Heart right ventricle (tissue), 16 donors: ENCODE results near the gene TTC7B. TPM values are rescaled to one million over a fixed set of nuclear protein-coding genes. Genes with fewer than 3 reads are reported as not detected.

ENCODE experiments used
- ATAC-seq, 8 donors: fragments of 200-7000 bp; cut with Tn5 transposase; one replicate each; pipeline ENCODE4 v1.9.1; 2020; ENCODE audit warnings: mild to moderate bottlenecking in 8 of 8, moderate library complexity in 8 of 8, moderate number of reproducible peaks in 1 of 8
- DNase-seq, 2 donors: peaks; one replicate each; pipeline ENCODE4 v3.0.0-alpha.2; 2020
- H3K27ac ChIP-seq, 10 donors: fragments of 200-600 bp; sonication (generic) in 2 of 10; one replicate each; pipeline versions ENCODE4 v1.5.0 to v1.8.0; 2020 to 2022; ENCODE audit warnings: mild to moderate bottlenecking in 3 of 10
- H3K27me3 ChIP-seq, 7 donors: fragments of 200-600 bp; one replicate each; pipeline ENCODE4 v1.8.0; 2021 to 2022; ENCODE audit warnings: mild to moderate bottlenecking in 2 of 7
- H3K36me3 ChIP-seq, 9 donors: fragments of 200-600 bp; sonication (generic) in 1 of 9; one replicate each; pipeline versions ENCODE4 v1.5.0 to v1.8.0; 2020 to 2022; ENCODE audit warnings: mild to moderate bottlenecking in 2 of 9
- H3K4me1 ChIP-seq, 9 donors: fragments of 200-600 bp; sonication (generic) in 1 of 9; one replicate each; pipeline versions ENCODE4 v1.5.0 to v1.8.0; 2020 to 2022; ENCODE audit warnings: mild to moderate bottlenecking in 4 of 9
- H3K4me3 ChIP-seq, 10 donors: fragments of 200-600 bp; sonication (generic) in 2 of 10; one replicate each; pipeline versions ENCODE4 v1.5.0 to v1.8.0; 2020 to 2022; ENCODE audit warnings: mild to moderate bottlenecking in 7 of 10, moderate library complexity in 2 of 10
- H3K9me3 ChIP-seq, 11 donors: fragments of 200-600 bp in 10 of 11; sonication (generic) in 2 of 11; one replicate each; pipeline versions ENCODE4 v1.5.0 to v1.8.0; 2013 to 2022; ENCODE audit warnings: mild to moderate bottlenecking in 2 of 11, control low read depth in 1 of 11, moderate library complexity in 1 of 11
- WGBS, 2 donors: extraction: QIAGEN DNeasy Blood & Tissue Kit; methylation state at CpG; one replicate each; pipeline ENCODE4 v1.1.7; 2013; ENCODE audit warnings: inconsistent platforms in 1 of 2; 5-methylcytosine and 5-hydroxymethylcytosine counted together
- intact Hi-C, 10 donors: fragments of 100-400 bp; cut with DNase I; formaldehyde crosslinking; loops; one replicate each; pipeline versions ENCODE4 v1.11.1 to v1.14.2; 2022
- polyA plus RNA-seq, 2 donors: library from polyadenylated mRNA; stranded (reverse); fragments of 200-250 nt; gene quantifications; one replicate each; pipeline ENCODE4 v1.2.3, GENCODE V29; 2013
- total RNA-seq, 10 donors: library from RNA; stranded (reverse); fragmentation: NEBNext Ultra II Directional in 3 of 10; extraction: Animal tissue kit (Norgen Biotek cat#: 25700) in 3 of 10; gene quantifications; one replicate each; pipeline versions ENCODE4 v1.2.1 to v1.2.4, GENCODE V29; 2021 to 2023
- TF ChIP-seq, protein P1 (sequence below), 9 donors: fragments of 200-600 bp; sonication (generic) in 2 of 9; IDR thresholded peaks; one replicate each; pipeline versions ENCODE4 v1.5.0 to v1.8.0; 2021 to 2022; ENCODE audit warnings: antibody characterized with exemption in 9 of 9, mild to moderate bottlenecking in 5 of 9, moderate library complexity in 1 of 9
- donor health status: Arrhythmogenic right ventricular cardiomyopathy.
- donor health status: ischemic (EF 13 %, LVEDD 7.1; RV severe dilation, severe dysfunction).
- donor health status: healthy with polysubstance abuse.
- donor health status: DM: no; HTN: yes; CAD: no.
- donor health status: DM: no; HTN: no; CAD: no.
- donor health status: ischemic (EF 25% LVEDD 6.9; RV normal size, moderate dysfunction).
- donor health status: ischemic (EF 25% LVEDD 5.7; RV mildly dilated, moderate dysfunction).
- donor health status: healthy.
- donor health status: DM: yes; HTN: yes; CAD: no.
- donor health status: Ischemic cardiomyopathy.
- donor health status: ischemic (EF 35%, LVEDD 5.7; RV mildly dilated, moderate dysfunction).
- donor health status: nonischemic (EF 11% LVEDD 7.7; RV severe dilation, severe dysfunction).
- donor health status: DM: yes; HTN: yes; CAD: no.
- donor health status: PGD.
- donor health status: ischemic (EF 29% LVEDD 5.4; RV normal size, mild dysfunction).
- donor health status: nonischemic (EF 23%, LVEDD 6.1; RV moderate dilation, normal function).

TTC7B gene
- total and polyA plus RNA-seq, 12 donors: 23.0 to 79.4 (median 65.5) TPM

DNA sequence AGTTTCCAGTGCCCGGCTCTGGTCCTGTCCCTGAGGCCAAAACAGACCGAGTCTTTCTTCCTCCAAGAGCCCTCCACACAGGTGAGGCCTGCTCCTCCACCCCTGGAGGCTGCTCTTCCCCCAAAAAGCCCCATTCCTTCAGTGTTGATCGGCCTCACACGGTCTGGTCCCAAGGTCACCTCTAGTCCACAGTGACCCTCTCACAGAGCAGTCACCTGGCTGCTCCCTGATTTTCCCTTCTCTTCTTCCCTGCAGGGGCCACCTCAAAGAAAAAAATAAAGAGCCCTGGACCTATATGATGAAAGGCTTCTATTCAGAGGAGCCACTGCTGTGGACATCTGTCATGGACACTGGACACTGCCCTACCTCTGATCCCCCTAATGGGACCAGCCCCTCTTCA is 42.5 kb downstream of the TTC7B start:
- 74 to 90% methylated on average over 4 of the region's 4 CpGs for WGBS, 2 donors
- Histone ChIP-seq H3K27ac (peak overlapping the region in 1 of 10 donors; percentile 55), H3K27me3 (no peaks in the 10 kb centered on the region), H3K4me3 (no peak overlapping the region), H3K4me1 (no peaks in the 10 kb centered on the region), H3K36me3 (peaks cover 0 to 93% (median 24%) of the 10 kb centered on the region in 9 donors), H3K9me3 (peaks cover 0 to 9% (median 0%) of the 10 kb centered on the region in 11 donors)
- DNase-seq (no peak), ATAC-seq (peak in 2 of 8 donors; percentile 42 to 49)
- intact Hi-C loops: no loop called here
- TF ChIP-seq, protein P1, sequence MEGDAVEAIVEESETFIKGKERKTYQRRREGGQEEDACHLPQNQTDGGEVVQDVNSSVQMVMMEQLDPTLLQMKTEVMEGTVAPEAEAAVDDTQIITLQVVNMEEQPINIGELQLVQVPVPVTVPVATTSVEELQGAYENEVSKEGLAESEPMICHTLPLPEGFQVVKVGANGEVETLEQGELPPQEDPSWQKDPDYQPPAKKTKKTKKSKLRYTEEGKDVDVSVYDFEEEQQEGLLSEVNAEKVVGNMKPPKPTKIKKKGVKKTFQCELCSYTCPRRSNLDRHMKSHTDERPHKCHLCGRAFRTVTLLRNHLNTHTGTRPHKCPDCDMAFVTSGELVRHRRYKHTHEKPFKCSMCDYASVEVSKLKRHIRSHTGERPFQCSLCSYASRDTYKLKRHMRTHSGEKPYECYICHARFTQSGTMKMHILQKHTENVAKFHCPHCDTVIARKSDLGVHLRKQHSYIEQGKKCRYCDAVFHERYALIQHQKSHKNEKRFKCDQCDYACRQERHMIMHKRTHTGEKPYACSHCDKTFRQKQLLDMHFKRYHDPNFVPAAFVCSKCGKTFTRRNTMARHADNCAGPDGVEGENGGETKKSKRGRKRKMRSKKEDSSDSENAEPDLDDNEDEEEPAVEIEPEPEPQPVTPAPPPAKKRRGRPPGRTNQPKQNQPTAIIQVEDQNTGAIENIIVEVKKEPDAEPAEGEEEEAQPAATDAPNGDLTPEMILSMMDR (IDR thresholded peaks at IDR 0.05): no peak

DNA sequence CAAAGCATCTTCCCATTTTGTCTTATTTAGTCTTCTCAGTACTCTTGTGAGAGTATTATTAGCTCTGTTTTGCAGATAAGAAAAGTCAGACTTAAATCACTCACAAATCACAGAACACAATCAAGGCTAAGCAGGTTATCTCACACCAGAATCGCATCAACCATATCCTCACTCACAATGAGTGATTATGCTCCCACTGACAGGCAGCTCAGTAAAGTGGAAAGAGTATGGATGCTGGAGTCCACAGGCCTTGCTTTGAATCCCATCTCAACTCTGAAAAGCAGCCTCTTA is 43.1 kb downstream of the TTC7B start:
- Histone ChIP-seq H3K27me3 (no peaks in the 10 kb centered on the region), H3K9me3 (peaks cover 0 to 14% (median under 1%) of the 10 kb centered on the region in 11 donors), H3K4me3 (no peak overlapping the region), H3K4me1 (no peaks in the 10 kb centered on the region), H3K27ac (no peak overlapping the region), H3K36me3 (peaks cover 0 to 87% (median 24%) of the 10 kb centered on the region in 9 donors)
- TF ChIP-seq, protein P1 (IDR thresholded peaks at IDR 0.05): no peak
- no peak for ATAC-seq
- DNase-seq: no peak
- intact Hi-C loops: no loop called here
- WGBS, 2 donors: 59 to 60% methylated on average over 1 of the region's 1 CpG

DNA sequence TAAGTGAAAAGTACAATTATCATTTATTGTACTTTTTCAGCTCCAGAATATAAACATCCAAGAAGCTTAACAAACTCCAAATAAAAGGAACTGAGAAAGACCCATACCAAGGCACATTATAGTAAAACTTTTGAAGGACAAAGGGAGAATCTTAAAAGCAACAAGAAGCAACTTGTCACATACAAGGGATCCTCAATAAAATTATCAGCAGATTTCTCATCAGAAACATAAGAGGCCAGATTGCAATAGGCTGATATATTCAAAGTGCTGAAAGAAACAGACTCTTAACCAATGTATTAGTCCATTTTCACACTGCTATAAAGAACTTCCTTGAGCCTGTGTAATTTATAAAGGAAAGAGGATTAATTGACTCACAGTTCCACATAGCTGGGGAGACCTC is 48.3 kb downstream of the TTC7B start:
- no peak overlapping the region for H3K27ac ChIP-seq
- TF ChIP-seq, protein P1 (IDR thresholded peaks at IDR 0.05): no peak
- no peak overlapping the region for H3K4me3 ChIP-seq
- ATAC-seq: no peak
- H3K4me1 ChIP-seq: no peaks in the 10 kb centered on the region
- H3K9me3 ChIP-seq: peaks cover 0 to 53% (median 28%) of the 10 kb centered on the region in 11 donors
- H3K36me3 ChIP-seq: peaks cover 0 to 82% (median 31%) of the 10 kb centered on the region in 9 donors
- no peak for DNase-seq
- H3K27me3 ChIP-seq: no peaks in the 10 kb centered on the region
- intact Hi-C loops: no loop called here

DNA sequence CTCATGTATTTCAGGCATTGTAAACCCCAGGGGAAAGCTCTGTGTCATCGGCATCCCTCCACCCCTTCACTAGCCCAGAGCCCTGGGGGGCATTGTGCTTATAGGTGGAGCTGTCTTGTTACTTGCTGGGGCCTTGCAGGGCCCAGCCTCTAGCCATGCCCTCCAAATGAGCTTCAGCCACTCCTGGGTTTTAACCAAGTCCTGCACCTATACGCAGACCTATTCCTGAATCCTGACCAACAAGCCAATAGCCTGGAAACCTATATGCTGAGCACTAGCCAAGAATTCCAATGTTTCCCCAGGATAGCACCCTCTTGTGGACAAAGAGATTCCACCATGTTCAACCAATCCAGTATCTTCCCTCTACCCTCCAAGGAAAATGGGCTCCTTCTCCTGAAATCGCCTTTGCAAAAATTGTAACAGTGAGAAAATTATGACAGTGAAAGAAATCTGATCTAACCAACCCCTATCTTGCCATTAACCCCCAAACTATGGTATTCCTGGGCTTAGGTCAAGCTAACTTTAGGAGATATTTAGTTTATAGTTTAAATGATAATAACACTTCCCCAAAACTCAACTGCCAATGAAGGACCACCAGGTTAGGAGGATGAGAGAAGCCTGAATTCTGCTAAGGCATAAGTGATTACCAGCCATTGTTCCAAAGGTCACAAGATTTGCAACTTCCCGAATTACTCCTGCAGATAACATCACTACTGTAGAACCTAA is 55.5 kb downstream of the TTC7B start:
- intact Hi-C loops: loop anchor here in 3 of 10 donors (2.0 to 5.0 kb wide), 5 partner anchors 42 to 458 kb away; no protein-coding TSS in a partner anchor
- 80 to 87% methylated on average over 4 of the region's 4 CpGs for WGBS, 2 donors

More for the DNA sequence above, 55.5 kb downstream of the TTC7B start:
- DNase-seq (no peak), ATAC-seq (no peak)
- TF ChIP-seq, protein P1 (IDR thresholded peaks at IDR 0.05): peak; percentile 5 to 67 (median 55)
- Histone ChIP-seq H3K27me3 (no peaks in the 10 kb centered on the region), H3K4me3 (no peak overlapping the region), H3K27ac (peak overlapping the region in 8 of 10 donors; percentile 91 to 98 (median 94)), H3K4me1 (peaks cover 4 to 34% (median 24%) of the 10 kb centered on the region in 9 donors), H3K9me3 (peaks cover 0 to 25% (median 17%) of the 10 kb centered on the region in 11 donors), H3K36me3 (peaks cover 0 to 12% (median 0%) of the 10 kb centered on the region in 9 donors)
